GM12892 (cell line): ENCODE measurements around the gene EPHA8.

Experiments
- DNase-seq: peaks from one replicate; pipeline ENCODE4 v3.0.0; 2011; ENCODE audit not compliant: insufficient read length
- FAIRE-seq: peaks from 2 replicates; lab custom pipeline; 2011; peaks lifted over from hg19 to GRCh38; lab: Jason Lieb, UNC
- POLR2A ChIP-seq: IDR thresholded peaks from 2 replicates; pipeline ENCODE4 v1.6.1; 2011; ENCODE audit warnings: low read depth, low read length, control low read depth
- POLR2AphosphoS5 ChIP-seq: IDR thresholded peaks from 2 replicates; pipeline ENCODE4 v1.6.1; 2011; ENCODE audit warnings: low read depth, low read length, control low read depth
- TAF1 ChIP-seq: IDR thresholded peaks from 2 replicates; pipeline ENCODE4 v1.6.1; 2011; ENCODE audit warnings: low read depth, mild to moderate bottlenecking, control low read depth, low read length, borderline replicate concordance

The EPHA8 gene

GRCh38 chr1:22553991-22554522 lies 9.2 kb upstream of the EPHA8 start:
- TF ChIP-seq POLR2AphosphoS5 (no peak), TAF1 (no peak), POLR2A (no peak)
- no peak for FAIRE-seq

DNA sequence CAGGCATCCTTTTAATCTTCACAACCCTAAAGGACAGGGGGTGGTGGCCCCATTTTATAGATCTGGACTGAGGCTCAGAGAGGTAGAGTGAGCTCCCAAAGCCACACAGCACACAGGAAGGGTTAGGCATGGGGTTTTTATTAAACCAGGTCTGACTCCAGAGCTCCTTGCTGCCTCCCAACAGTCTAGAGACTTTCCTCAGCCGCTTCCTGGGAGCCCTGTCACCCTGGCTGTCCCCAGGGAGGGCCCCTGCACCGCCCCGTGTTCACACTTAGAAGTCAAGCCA lies 8.0 kb upstream of the EPHA8 start:
- FAIRE-seq (no peak), DNase-seq (no peak)

More at GRCh38 chr1:22553991-22554522, 9.2 kb upstream of the EPHA8 start:
- no peak for DNase-seq

DNA sequence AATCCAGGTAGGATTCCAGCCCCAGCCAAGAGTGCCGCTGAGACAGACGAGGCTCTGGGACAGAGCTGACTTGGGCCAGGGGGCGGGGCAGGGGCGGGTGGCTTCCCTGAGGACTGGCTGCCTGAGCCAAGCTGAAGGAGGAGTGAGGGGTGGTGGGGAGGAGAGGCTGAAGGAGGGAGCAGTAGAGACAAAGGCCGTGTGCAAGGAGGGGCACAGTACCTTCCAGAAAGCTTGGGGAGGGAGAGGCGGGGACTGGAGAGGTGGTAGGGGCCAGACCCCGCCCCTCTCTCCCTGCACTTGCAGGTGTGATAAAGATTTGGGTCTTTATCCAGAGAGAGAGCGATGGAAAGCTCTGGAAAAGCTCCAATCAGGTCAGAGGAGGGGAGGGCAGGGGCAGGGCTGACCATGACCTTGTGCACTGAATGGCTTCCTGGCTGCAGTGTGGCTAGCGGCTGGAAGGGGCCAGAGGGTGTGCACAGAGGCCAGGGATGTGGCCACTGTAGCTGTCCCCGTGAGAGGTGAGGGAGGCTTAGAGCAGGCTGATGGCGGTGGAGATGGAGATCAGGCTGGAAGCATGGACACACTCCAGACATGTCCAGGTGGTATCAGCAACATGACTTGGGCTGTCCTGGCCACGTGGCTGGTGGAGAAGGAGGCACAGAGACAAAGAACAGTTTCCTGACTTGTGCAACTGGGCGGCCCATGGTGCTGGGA lies 6.7 kb upstream of the EPHA8 start:
- no peak for TF ChIP-seq POLR2A
- TF ChIP-seq TAF1 = no peak
- no peak for TF ChIP-seq POLR2AphosphoS5
- FAIRE-seq (no peak), DNase-seq (no peak)

More for the DNA sequence above, 8.0 kb upstream of the EPHA8 start:
- TF ChIP-seq TAF1 (no peak), POLR2AphosphoS5 (no peak), POLR2A (no peak)

GRCh38 chr1:22557341-22557950 lies 5.8 kb upstream of the EPHA8 start:
- DNase-seq (no peak), FAIRE-seq (no peak)
- no peak for TF ChIP-seq POLR2AphosphoS5
- TF ChIP-seq POLR2A = no peak
- no peak for TF ChIP-seq TAF1

- DNase-seq = no peak
- TF ChIP-seq POLR2AphosphoS5 (no peak), TAF1 (no peak)
- FAIRE-seq = no peak
Observed at GRCh38 chr1:22563671-22564602, 648 bp downstream of the EPHA8 start.

DNA sequence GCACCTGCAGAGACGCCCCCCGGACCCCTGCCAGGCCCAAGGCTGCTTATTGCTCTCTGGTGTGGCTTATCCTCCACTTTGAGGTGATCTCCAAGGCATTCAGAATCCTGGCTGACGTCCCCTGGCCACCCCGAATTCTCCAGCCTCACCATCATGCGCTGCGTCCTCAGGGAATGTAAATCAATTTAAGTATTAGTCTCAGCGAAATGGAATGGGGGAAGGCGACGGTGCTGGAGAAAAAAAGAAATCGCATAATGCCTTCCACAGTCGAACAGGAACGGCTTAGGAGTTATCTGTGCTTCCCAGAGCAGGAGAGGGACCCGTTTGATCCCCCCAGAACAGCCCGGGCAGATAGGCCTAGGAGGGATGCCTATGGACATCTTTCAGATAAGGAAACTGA lies 2.9 kb downstream of the EPHA8 start:
- TF ChIP-seq POLR2AphosphoS5 = no peak
- no peak for TF ChIP-seq TAF1
- TF ChIP-seq POLR2A = no peak
- no peak for FAIRE-seq
- DNase-seq = no peak

- FAIRE-seq = no peak
- DNase-seq = no peak
- TF ChIP-seq POLR2AphosphoS5 (no peak), POLR2A (no peak), TAF1 (no peak)
Observed at GRCh38 chr1:22567197-22567596, 3.9 kb downstream of the EPHA8 start.

- FAIRE-seq = no peak
- DNase-seq = no peak
- TF ChIP-seq POLR2A = no peak
- no peak for TF ChIP-seq POLR2AphosphoS5
Observed at GRCh38 chr1:22567994-22568393, 4.7 kb downstream of the EPHA8 start.

DNA sequence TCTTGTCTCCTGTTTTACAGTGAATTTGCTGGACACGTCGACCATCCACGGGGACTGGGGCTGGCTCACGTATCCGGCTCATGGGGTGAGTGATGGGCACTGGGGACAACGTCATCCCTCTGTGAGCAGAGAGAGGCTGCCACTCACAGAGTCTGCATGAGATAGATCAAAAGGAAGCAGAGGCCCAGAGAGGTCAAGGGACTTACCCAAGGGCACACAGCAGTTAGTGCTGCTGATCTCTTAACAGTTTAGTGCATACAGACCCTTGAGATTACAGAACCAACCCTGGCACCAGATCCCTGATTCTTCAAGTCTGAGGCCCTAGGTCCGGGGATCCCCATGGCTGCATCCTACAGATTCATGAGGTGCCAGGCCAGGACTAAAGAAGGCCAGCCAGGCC lies 6.0 kb downstream of the EPHA8 start:
- FAIRE-seq (no peak), DNase-seq (no peak)
- TF ChIP-seq TAF1 (no peak), POLR2A (no peak)

DNA sequence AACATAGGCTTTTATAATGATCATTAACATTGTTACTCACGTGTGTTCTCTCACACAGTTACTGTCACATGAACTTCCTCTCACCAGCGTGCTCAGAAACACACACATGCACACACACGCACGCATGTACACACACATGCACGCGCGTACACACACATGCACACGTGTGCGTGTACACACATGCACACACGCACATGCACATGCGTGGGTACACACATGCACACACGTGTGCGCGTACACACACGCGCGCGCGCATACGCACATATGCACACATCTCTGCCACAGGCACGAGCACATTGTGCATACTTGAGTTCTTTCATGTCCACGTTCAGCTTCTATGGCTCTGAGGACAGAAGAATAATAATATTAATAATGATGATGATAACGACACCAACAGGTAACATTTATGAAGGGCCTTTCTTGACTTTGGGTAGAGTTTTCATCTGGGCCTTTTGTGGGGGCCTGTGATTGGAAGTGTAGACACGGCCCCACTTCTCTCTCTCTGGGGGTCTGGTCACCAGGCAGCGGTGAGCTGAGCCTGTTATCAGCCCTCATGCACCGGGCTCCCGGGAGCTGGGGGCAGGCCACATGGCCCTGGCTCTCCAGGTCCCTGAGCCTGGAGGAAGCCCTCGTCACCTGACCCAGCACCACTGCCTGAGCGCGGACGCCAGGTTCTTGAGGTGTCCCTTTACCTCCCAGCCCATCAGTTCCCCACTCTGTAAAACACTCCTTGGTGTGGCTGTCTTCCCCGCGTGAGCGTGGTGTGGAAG lies 7.0 kb downstream of the EPHA8 start:
- TF ChIP-seq TAF1 (no peak), POLR2AphosphoS5 (no peak), POLR2A (no peak)
- DNase-seq (no peak), FAIRE-seq (no peak)

DNA sequence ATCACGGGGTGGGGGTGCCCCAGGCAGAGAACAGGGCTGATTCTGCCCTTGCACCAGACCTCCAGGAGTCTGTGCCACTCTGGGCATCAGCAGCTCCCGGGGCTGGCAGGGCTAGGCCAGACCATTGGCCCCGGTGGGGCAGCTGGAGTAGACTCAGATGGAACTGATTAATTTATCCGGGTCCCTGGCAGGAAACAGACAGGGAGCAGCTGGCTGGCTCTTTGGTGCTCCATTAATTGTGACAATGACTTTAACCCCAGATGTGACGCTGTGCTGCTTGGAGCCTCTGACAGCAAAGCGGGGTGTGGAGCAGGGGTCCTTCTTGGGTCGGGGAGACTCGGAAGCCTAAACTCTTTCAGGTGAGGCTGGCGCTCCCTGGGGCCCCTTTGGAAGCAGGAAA lies 9.5 kb downstream of the EPHA8 start:
- FAIRE-seq = no peak
- no peak for DNase-seq
- TF ChIP-seq POLR2AphosphoS5 (no peak), POLR2A (no peak)
